Measurements from ENCODE around the gene SYDE1. TPM values are rescaled to one million over a fixed set of nuclear protein-coding genes. Genes with fewer than 3 reads are reported as not detected.

Gene SYDE1
- total RNA-seq, 1 experiment from 2014 or later = 4.4 TPM

DNA sequence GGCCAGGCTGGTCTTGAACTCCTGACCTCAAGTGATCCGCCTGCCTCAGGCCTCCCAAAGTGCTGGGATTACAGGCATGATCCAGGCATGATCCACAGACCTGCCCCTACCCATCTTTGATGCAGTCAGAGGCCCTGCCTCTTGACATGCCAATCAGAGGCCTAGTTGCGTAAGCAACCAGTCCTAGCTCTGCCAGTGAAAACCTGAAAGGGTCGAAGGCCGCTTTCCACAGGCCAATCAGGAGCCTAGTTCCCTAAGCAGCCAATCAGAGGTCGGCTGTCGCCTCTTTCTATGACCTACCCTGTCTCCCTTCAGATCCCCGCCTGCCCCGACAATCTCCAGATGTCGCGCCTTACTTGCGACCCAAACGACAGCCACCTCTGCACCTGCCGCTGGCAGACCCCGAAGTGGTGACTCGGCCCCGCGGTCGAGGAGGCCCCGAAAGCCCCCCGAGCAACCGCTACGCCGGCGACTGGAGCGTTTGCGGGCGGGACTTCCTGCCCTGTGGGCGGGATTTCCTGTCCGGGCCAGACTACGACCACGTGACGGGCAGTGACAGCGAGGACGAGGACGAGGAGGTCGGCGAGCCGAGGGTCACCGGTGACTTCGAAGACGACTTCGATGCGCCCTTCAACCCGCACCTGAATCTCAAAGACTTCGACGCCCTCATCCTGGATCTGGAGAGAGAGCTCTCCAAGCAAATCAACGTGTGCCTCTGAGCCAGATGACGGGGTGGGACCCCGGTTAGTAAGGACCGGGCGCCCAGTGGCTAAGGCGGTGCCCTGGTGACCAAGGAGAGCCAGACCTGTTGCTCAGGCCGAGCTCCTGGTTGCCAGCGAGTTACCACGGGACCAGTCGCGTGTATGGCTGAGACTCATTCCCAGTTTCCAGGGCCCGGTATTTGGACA, 6.3 kb downstream of the SYDE1 start:
- TF ChIP-seq CTCF (IDR thresholded peaks at IDR 0.05; ENCODE audit: insufficient read depth in 1 of 2, low read depth in 1 of 2, low read length in 1 of 2, severe bottlenecking in 1 of 2, unreplicated experiment in 1 of 2) = no peak
- Mint-ChIP-seq H3K27ac (ENCODE audit: unreplicated experiment) (no peak overlapping the region), H3K36me3 (ENCODE audit: insufficient read depth, unreplicated experiment) (peaks cover 50% of the 10 kb centered on the region), H3K4me3 (ENCODE audit: unreplicated experiment) (no peak overlapping the region), H3K4me1 (ENCODE audit: low read depth, unreplicated experiment) (peaks cover under 1% of the 10 kb centered on the region), H3K27me3 (ENCODE audit: insufficient read depth, unreplicated experiment) (no peaks in the 10 kb centered on the region), H3K9me3 (ENCODE audit: unreplicated experiment) (no peaks in the 10 kb centered on the region)
- intact Hi-C loops (cut with micrococcal nuclease; ENCODE audit: unreplicated experiment) = no loop called here
- BruUV-seq (replicated peaks) = no TSS peak
- no peaks in the 10 kb centered on the region for H3K27me3 ChIP-seq (replicated peaks; ENCODE audit: control insufficient read depth, insufficient read depth, low read length)
- 0 out of 2 replicates have a peak, but pooled peaks cover 3% of the 10 kb centered on the region for H3K4me1 ChIP-seq
- no peak for DNase-seq
- H3K36me3 ChIP-seq (ENCODE audit: control insufficient read depth, insufficient read depth, low read length) = no peaks in the 10 kb centered on the region; the same call in none of the 2 replicates
- H3K4me3 ChIP-seq (ENCODE audit: low read depth, low read length) = no peak overlapping the region
- ChIA-PET CTCF (interaction anchor here (1.6 kb wide), 1 partner anchor 12 kb away, joined by 3 read pairs; no protein-coding TSS in a partner anchor), POLR2A (no interaction called here)
- H3K9me3 ChIP-seq = no peaks in the 10 kb centered on the region

DNA sequence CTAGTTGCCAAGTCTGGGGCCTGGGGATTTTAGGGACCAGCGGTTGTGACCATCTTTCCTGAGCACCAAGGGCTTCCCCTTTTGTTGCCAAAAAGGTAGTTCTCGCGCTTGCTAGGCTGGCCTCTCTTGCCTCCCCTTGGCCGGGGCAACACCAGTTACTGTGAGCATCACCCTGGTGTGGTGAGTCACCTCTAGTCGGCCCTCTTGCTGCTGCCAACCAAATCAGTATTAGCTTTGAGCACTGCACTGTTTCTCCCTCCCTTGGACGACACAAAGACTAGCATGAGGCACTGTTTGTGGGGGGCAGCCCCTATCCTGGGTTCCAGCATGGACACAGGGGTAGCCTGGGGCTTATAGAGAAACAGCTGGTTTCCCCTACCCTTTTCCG, 6.9 kb downstream of the SYDE1 start:
- no peak for DNase-seq
- Histone ChIP-seq H3K27me3 (replicated peaks; ENCODE audit: control insufficient read depth, insufficient read depth, low read length) (no peaks in the 10 kb centered on the region), H3K9me3 (no peaks in the 10 kb centered on the region), H3K36me3 (ENCODE audit: control insufficient read depth, insufficient read depth, low read length) (peaks cover 3% of the 10 kb centered on the region), H3K4me1 (0 out of 2 replicates have a peak, but pooled peaks cover 3% of the 10 kb centered on the region), H3K4me3 (ENCODE audit: low read depth, low read length) (no peak overlapping the region)
- Mint-ChIP-seq H3K4me3 (ENCODE audit: unreplicated experiment) (no peak overlapping the region), H3K4me1 (ENCODE audit: low read depth, unreplicated experiment) (no peaks in the 10 kb centered on the region), H3K9me3 (ENCODE audit: unreplicated experiment) (no peaks in the 10 kb centered on the region), H3K27me3 (ENCODE audit: insufficient read depth, unreplicated experiment) (no peaks in the 10 kb centered on the region), H3K36me3 (ENCODE audit: insufficient read depth, unreplicated experiment) (peaks cover 54% of the 10 kb centered on the region), H3K27ac (ENCODE audit: unreplicated experiment) (no peak overlapping the region)
- CTCF ChIA-PET = interaction anchor here (1.6 kb wide), 1 partner anchor 13 kb away, joined by 3 read pairs; no protein-coding TSS in a partner anchor
- intact Hi-C loops (cut with micrococcal nuclease; ENCODE audit: unreplicated experiment) = no loop called here
- BruUV-seq (replicated peaks) = no TSS peak
- no peak for TF ChIP-seq CTCF (IDR thresholded peaks at IDR 0.05; ENCODE audit: insufficient read depth in 1 of 2, low read depth in 1 of 2, low read length in 1 of 2, severe bottlenecking in 1 of 2, unreplicated experiment in 1 of 2)
- POLR2A ChIA-PET = no interaction called here

- H3K27ac Mint-ChIP-seq (ENCODE audit: unreplicated experiment) = no peak overlapping the region
- H3K36me3 Mint-ChIP-seq (ENCODE audit: insufficient read depth, unreplicated experiment) = peaks cover 60% of the 10 kb centered on the region
- no peaks in the 10 kb centered on the region for H3K9me3 Mint-ChIP-seq (ENCODE audit: unreplicated experiment)
- H3K27me3 Mint-ChIP-seq (ENCODE audit: insufficient read depth, unreplicated experiment) = no peaks in the 10 kb centered on the region
- POLR2A ChIA-PET = no interaction called here
- Histone ChIP-seq H3K4me1 (0 out of 2 replicates have a peak, but pooled peaks cover 3% of the 10 kb centered on the region), H3K27me3 (replicated peaks; ENCODE audit: control insufficient read depth, insufficient read depth, low read length) (no peaks in the 10 kb centered on the region), H3K9me3 (no peaks in the 10 kb centered on the region), H3K36me3 (ENCODE audit: control insufficient read depth, insufficient read depth, low read length) (peaks cover 3% of the 10 kb centered on the region), H3K4me3 (ENCODE audit: low read depth, low read length) (no peak overlapping the region)
- TF ChIP-seq CTCF (IDR thresholded peaks at IDR 0.05; ENCODE audit: insufficient read depth in 1 of 2, low read depth in 1 of 2, low read length in 1 of 2, severe bottlenecking in 1 of 2, unreplicated experiment in 1 of 2) = no peak
- BruUV-seq (replicated peaks) = TSS peak; percentile 26
- no peaks in the 10 kb centered on the region for H3K4me1 Mint-ChIP-seq (ENCODE audit: low read depth, unreplicated experiment)
- H3K4me3 Mint-ChIP-seq (ENCODE audit: unreplicated experiment) = no peak overlapping the region
- intact Hi-C loops (cut with micrococcal nuclease; ENCODE audit: unreplicated experiment) = no loop called here
- DNase-seq = no peak
- CTCF ChIA-PET = no interaction called here
Measured at GRCh38 chr19:15115080-15115479, 7.9 kb downstream of the SYDE1 start.
